Measurements from ENCODE around the gene KIF16B. TPM values are rescaled to one million over a fixed set of nuclear protein-coding genes. Genes with fewer than 3 reads are reported as not detected.

The KIF16B gene
- total and polyA plus RNA-seq, 2 of the 13 experiments (the other 11 are each of a cell fraction or from before 2014, with no cell fraction given) = 6.9 to 18.0 TPM

DNA sequence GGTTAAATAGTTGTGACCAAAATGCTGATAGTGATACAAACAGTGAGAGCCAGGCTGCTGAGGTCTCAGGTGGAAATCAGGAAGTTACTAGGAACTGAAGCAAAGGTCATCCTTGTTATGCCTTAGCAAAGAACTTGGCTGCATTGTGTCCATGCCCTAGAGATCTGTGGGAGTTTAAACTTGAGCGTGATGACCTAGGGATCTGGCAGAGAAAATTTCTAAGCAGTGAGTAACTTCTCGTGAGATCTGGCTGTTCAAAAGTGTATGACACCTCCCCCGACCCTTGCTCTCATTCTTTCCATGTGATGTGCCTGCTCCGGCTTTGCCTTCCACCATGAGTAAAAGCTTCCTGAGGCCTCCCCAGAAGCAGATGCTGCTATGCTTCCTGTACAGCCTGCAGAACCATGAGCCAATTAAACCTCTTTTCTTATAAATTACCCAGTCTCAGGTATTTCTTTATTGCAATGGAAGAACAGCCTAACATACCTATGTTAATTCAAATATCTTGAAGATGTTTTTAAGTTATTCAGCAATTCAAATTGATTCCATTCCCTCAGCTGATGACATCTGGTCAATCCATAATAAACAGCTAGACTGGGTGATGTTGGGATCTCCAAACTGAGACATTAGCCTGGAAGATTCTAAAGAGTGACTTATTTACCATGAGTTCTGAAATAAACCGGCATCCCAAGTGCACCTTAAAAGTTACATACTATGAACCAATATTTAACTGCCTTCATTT, 33.8 kb downstream of the KIF16B start:
- in situ Hi-C loops (cut with HindIII; ENCODE audit: extremely low pct_ligation_motif_present, low pct_unique_long_range_greater_than_20kb) = no loop called here
- ChIA-PET POLR2A (no interaction called here), CTCF (ENCODE audit: low intra/inter-chr PET ratio, low total read pairs) (no interaction called here)
- intact Hi-C loops (cut with micrococcal nuclease; ENCODE audit: unreplicated experiment) = no loop called here
- Histone ChIP-seq H3K27me3 (ENCODE audit: control insufficient read depth in 1 of 2, insufficient read depth in 2 of 2, low read length in 2 of 2) (no peaks in the 10 kb centered on the region), H3K4me1 (ENCODE audit: insufficient read depth, low read length) (peaks cover 14% of the 10 kb centered on the region; the same call in 1 of the 2 replicates), H3K79me2 (ENCODE audit: insufficient read depth, low read length) (no peaks in the 10 kb centered on the region), H2AFZ (ENCODE audit: low read length) (no peak overlapping the region), H3K27ac (ENCODE audit: extremely low read length, insufficient read depth, low read length) (no peak overlapping the region), H3K4me2 (ENCODE audit: low read depth, low read length) (no peak overlapping the region), H3K9me3 (ENCODE audit: low read length) (no peaks in the 10 kb centered on the region), H3K36me3 (replicated peaks in 1 of 2; ENCODE audit: control insufficient read depth in 1 of 2, insufficient read depth in 2 of 2, low read length in 2 of 2) (no peaks in the 10 kb centered on the region), H3K4me3 (replicated peaks in 1 of 3; ENCODE audit: insufficient read depth in 1 of 3, low read depth in 2 of 3, low read length in 3 of 3) (no peak overlapping the region), H3K9ac (ENCODE audit: insufficient read depth, low read depth, low read length) (no peak overlapping the region), H4K20me1 (ENCODE audit: insufficient read depth, low read length) (no peaks in the 10 kb centered on the region)
- ATAC-seq = no peak
- TF ChIP-seq, protein P1, sequence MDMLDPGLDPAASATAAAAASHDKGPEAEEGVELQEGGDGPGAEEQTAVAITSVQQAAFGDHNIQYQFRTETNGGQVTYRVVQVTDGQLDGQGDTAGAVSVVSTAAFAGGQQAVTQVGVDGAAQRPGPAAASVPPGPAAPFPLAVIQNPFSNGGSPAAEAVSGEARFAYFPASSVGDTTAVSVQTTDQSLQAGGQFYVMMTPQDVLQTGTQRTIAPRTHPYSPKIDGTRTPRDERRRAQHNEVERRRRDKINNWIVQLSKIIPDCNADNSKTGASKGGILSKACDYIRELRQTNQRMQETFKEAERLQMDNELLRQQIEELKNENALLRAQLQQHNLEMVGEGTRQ (IDR thresholded peaks at IDR 0.05; ENCODE audit: low read depth, low read length) = no peak
- TF ChIP-seq, protein P1 (CRISPR knock-in tag; IDR thresholded peaks at IDR 0.05; ENCODE audit: borderline replicate concordance) = no peak
- no peak for TF ChIP-seq RORA (CRISPR knock-in tag; IDR thresholded peaks at IDR 0.05)
- TF ChIP-seq ZNF720 (CRISPR knock-in tag; IDR thresholded peaks at IDR 0.05) = no peak
- TF ChIP-seq HDAC1 (CRISPR knock-in tag; IDR thresholded peaks at IDR 0.05) = no peak
- no peak for TF ChIP-seq STAT5B (CRISPR knock-in tag; IDR thresholded peaks at IDR 0.05)
- no peak for TF ChIP-seq ZNF143 (CRISPR knock-in tag; IDR thresholded peaks at IDR 0.05)
- TF ChIP-seq PHF20 (CRISPR knock-in tag; IDR thresholded peaks at IDR 0.05) = no peak
- no peak for TF ChIP-seq CCAR2 (optimal IDR thresholded peaks at IDR 0.05; ENCODE audit: low read depth, low read length)
- no peak for TF ChIP-seq GPN1 (CRISPR knock-in tag; IDR thresholded peaks at IDR 0.05; ENCODE audit: borderline replicate concordance)
- no peak for TF ChIP-seq PHF21A (CRISPR knock-in tag; IDR thresholded peaks at IDR 0.05)
- TF ChIP-seq ZSCAN31 (CRISPR knock-in tag; IDR thresholded peaks at IDR 0.05; ENCODE audit: low read depth) = no peak
- TF ChIP-seq HES4 (CRISPR knock-in tag; IDR thresholded peaks at IDR 0.05; ENCODE audit: borderline replicate concordance) = no peak
- no peak for TF ChIP-seq ZNF749 (CRISPR knock-in tag; IDR thresholded peaks at IDR 0.05; ENCODE audit: borderline replicate concordance)
- TF ChIP-seq SNAPC2 (CRISPR knock-in tag; IDR thresholded peaks at IDR 0.05) = no peak
- no peak for TF ChIP-seq GFI1 (CRISPR knock-in tag; IDR thresholded peaks at IDR 0.05; ENCODE audit: borderline replicate concordance)
- no peak for TF ChIP-seq PRDM10 (CRISPR knock-in tag; IDR thresholded peaks at IDR 0.05; ENCODE audit: low read depth)
- TF ChIP-seq POGZ (CRISPR knock-in tag; IDR thresholded peaks at IDR 0.05) = no peak
- TF ChIP-seq ZBTB43 (CRISPR knock-in tag; conservative IDR thresholded peaks at IDR 0.05) = no peak
- no peak for DNase-seq (ENCODE audit: low spot score)
- BruUV-seq (replicated peaks) = no TSS peak
- no peak for FAIRE-seq
- 92% methylated on average over 5 of the region's 5 CpGs for WGBS (ENCODE audit: low lambda C conversion rate)
